ENCODE measurements around the gene TSR3.

TSR3 gene

DNA sequence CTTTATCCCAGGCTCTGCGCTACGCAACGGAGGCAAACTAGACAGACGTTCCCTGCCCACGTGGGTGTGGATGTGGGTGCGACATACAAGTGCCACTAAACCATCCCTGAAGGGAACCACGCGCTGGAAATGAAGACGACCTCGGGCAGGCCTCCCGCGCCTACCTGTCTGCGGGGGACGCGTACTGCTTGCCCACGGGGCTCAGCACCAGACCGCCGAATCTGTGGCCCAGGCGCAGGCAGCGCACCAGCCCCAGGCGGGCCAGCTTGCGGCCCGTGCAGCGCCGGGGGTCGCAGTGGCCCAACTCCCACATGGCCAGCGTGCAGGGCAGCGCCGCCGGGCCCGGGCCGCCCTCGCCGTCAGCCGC is 480 bp downstream of the TSR3 start:
- no peak for DNase-seq (ENCODE audit: low read depth, low spot score)

DNA sequence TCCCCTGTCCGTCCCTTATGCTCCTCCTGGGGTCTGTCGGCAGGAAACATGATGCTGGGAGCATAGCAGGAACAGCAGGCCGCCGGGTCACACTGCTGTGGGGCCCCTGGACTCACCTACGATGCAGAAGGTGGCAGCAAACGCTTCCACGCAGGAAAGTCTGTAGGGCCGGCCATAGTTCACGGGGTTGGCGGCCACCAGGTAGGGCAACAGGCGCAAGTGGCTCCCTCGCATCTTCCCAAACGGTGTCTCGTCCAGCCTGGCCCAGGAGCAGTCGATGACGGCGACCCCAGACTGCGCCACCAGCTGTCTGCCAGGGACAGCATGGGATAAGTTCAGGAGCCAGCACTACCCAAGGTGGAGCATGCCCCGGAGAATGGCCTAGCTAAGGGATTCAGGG is 987 bp downstream of the TSR3 start:
- no peak for DNase-seq (ENCODE audit: low read depth, low spot score)

DNA sequence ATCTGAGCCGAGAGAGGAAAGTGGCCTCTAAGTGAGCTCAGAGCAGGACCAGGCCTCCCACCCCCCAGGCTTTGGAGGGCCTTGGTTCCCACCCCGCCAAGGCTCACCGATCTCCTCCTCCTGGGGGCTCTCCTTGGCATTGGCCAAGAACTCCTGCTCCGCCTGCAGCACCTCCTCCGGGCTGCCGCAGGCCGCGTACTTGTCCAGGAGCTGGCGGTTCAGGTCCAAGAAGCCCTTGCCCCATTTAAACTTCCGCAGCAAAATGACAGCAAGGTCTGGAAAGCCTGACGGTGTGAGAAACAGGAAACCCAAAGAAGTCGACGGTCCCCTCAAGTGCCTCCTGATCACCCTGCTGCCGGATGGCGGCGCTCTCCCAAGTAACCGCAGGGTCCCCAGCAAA is 1.7 kb downstream of the TSR3 start:
- DNase-seq (ENCODE audit: low read depth, low spot score): no peak

DNA sequence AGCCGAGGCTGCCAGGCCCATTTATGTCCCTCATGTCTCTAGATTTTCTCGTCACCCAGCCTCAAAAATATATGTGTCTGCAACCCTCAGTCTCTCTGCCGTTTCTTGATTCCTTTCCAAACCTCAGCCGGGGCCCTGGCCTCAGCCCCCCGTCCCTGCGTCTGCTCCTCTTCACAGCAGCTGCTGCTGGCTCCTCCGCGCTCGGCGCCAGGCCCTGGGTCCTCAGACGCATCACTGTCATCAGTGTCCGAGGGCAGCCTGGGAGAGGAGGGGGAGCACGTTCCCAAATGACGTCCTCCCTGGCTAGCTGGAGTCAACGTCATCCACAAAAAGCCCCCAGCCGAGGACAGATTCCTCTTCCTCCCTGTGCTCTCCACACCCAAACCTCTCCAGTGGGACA is 2.3 kb downstream of the TSR3 start:
- DNase-seq (ENCODE audit: low read depth, low spot score): no peak

DNA sequence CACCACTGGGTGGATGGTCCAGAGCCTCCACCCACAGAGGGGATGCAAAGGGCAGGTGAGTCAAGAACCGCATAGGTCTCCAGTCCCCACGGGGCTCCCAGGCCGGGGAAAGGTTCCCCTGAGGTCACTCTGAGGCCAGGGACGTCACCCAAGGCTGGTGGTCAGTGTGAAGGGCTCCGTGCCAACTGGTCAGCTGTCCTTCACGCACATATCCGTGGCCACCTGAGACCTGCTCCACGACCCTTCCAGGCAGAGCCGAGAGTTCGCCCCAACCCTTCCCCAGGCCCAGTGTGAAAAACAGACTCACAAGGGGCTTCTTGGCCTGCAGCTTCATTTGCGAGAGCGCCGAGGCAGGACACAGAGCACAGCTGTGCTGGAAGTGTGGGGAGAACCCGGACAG is 2.8 kb downstream of the TSR3 start:
- no peak for DNase-seq (ENCODE audit: low read depth, low spot score)

DNA sequence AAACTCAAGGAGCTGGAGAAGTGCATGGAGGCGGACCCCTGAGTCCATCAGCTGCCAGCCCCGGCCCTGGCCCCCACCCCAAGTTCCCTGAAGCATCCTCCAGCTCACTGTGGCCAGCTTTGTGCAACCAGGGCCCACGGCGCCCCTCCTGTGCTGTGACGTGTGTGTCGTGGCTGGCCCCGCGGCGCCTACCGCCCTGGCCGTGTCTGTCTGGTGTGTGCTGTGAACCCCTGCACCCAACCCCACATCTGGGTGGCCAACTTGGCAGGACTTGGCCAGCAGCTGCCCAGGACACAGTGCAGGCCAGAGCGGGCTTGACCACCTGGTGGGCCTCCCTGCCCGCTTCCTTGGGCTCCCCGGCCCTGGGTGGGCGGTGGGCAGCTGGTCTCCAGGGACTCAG is 3.2 kb downstream of the TSR3 start:
- DNase-seq (ENCODE audit: low read depth, low spot score): no peak

DNA sequence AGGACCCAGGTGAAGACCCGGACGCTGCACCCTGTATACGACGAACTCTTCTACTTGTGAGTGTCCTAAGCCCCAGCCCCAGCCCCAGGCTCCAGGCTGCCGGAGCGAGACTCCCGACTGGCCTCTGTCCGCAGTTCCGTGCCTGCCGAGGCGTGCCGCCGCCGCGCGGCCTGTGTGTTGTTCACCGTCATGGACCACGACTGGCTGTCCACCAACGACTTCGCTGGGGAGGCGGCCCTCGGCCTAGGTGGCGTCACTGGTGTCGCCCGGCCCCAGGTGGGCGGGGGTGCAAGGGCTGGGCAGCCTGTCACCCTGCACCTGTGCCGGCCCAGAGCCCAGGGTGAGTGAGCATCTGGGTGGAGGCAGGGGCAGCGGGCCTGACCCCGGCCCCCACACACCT is 3.7 kb downstream of the TSR3 start:
- no peak for DNase-seq (ENCODE audit: low read depth, low spot score)

DNA sequence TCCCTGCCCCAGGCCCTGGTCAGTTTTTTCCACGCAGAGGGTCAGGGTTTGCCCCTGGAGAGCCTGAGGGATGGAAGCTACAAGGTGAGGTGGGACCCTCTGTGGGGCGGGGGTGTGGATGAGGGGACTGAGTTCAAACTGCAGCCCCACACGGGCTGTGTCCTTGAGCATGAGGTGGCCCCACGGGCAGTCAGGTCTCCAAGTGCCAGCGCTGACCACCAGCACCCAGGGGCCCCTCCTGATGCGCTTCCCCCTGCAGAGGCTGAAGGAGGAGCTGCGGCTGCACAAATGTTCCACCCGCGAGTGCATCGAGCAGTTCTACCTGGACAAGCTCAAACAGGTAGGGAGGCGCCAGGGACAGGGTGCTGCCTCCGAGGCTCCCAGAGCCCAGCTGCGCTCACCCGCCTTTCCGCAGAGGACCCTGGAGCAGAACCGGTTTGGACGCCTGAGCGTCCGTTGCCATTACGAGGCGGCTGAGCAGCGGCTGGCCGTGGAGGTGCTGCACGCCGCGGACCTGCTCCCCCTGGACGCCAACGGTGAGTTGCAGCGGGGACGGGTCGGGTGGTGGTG is 4.3 kb downstream of the TSR3 start:
- no peak for DNase-seq (ENCODE audit: low read depth, low spot score)

DNA sequence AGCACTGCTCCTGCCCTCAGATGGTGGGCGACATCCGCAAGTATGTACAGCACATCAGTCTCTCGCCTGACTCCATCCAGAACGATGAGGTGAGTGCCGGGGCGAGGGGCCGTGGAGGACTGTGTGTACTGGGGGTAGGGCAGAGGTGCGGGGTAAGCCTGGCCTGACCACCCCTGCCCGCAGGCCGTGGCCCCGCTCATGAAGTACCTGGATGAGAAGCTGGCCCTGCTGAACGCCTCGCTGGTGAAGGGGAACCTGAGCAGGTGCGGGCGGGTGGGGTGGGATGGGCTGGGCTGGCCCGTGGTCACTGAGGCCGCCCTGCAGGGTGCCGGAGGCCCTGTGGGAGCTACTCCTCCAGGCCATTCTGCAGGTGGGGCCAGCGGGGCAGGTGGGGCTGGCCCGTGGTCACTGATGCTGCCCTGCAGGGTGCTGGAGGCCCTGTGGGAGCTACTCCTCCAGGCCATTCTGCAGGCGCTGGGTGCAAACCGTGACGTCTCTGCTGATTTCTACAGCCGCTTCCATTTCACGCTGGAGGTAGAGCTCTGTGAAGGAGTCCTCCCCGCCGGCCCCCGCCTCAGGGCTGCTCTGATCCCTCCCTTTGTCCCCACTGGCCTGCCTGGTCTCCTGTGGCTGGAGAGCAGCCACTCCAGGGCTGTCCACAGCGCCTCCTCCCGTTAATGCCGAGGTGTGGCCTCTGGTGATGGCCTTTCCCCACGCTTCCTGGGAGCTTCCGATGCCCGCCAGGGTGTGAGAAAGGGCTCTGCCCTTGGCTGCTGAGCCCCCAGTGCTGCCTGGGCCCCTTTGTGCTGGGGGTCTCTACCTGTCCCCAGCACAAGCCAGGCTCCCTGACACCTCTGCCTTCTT is 5.0 kb downstream of the TSR3 start:
- no peak for DNase-seq (ENCODE audit: low read depth, low spot score)

DNA sequence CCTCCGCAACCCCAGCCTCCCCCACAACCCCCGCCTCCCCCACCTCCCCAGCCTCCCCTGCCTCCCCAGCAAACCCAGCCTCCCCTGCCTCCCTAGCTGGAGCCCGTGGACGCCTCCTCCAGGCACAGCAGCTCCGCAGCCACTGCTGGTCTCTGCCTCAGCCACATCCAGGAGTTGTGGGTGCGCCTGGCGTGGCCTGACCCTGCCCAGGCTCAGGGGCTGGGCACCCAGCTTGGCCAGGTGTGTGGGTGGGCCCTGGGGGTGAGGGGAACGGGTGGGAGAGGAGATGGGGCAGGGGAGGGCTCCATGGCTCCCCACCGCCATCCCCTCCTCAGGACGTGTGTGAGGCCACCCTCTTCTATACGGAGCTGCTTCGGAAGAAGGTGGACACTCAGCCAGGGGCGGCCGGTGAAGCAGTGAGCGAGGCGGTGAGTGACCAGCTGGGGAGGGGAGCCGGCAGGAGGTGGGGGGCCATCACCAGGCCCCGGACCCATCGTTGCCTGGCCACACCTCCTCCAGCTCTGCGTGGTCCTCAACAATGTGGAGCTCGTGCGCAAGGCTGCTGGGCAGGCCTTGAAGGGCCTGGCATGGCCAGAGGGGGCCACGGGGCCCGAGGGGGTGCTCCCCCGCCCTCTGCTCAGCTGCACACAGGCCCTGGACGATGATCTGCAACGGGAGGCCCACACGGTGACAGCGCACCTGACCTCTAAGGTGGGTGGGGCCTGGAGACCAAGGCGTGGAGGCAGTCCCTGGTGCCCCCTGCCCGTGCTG is 5.8 kb downstream of the TSR3 start:
- DNase-seq (ENCODE audit: low read depth, low spot score): no peak

DNA sequence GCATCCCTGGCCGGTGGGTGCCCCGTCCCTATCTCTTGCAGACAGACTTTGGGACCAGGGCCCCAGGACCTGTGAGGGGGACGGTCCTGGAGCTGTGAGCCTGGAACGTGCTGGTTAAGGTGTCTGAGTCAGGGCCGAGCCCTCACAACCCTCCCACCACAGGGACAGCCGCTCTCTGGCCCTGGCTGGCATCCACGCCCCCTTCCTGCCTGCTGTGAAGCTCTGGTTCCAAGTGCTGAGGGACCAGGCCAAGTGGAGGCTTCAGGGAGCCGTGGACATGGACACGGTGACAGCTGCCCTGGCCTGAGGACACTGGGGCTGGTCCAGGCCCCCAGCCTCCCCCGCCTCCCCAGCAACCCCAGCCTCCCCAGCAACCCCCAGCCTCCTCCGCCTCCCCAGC is 6.6 kb downstream of the TSR3 start:
- no peak for DNase-seq (ENCODE audit: low read depth, low spot score)

DNA sequence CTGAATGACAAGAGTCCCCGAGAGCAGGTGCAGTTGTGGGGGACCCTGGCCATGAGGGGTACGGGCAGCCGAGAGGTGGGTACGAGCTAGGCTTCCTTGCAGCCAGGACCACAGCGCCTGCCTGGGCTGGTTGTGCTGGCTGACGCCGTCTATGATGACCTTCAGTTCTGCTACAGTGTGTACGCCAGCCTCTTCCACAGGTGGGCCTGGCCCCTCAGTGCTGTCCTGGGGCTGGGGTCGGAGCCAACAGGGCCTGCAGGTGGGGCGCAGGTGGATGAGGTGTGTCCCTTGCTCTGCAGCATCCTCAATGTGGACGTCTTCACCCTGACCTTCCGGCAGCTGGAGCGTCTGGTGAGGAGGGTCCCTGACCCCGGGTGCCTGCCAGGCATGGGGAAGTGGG is 7.2 kb downstream of the TSR3 start:
- DNase-seq (ENCODE audit: low read depth, low spot score): no peak

DNA sequence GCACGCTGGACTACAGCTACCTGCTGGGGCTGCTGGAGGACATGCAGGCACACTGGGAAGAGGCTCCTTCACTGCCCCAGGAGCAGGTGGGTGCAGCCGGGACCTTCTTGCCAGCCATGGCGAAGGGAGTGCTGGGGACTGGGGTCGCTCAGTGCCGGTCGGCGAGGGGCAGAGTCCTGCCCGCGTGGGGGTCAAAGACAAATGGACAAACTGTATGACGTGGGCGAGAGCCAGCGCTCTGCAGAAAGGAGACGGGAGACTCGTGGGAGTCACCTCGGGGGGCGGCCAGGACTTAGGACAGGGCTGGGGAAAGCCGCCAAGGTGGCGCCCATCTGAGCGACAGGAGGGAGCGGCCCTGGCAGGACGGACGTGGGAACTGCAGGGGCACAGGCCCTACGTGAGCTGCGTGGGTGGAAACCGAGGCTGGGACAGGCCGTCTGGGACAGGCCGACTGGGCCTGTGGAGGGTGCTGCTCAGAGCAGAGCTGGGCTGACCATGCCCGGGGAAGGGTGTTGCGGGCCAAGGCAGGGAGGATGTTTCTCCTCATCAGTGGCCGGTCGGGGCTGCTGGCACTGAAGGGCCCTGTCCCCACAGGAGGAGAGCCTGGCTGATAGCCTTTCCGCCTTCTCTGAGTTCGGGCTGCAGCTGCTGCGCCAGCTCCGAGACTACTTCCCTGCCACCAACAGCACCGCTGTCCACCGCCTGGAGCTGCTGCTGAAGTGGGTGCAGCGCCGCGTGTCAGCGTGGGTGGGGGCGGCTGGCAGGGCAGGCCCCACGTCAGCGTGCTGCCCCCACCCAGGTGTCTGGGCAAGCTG is 8.0 kb downstream of the TSR3 start:
- DNase-seq (ENCODE audit: low read depth, low spot score): no peak

DNA sequence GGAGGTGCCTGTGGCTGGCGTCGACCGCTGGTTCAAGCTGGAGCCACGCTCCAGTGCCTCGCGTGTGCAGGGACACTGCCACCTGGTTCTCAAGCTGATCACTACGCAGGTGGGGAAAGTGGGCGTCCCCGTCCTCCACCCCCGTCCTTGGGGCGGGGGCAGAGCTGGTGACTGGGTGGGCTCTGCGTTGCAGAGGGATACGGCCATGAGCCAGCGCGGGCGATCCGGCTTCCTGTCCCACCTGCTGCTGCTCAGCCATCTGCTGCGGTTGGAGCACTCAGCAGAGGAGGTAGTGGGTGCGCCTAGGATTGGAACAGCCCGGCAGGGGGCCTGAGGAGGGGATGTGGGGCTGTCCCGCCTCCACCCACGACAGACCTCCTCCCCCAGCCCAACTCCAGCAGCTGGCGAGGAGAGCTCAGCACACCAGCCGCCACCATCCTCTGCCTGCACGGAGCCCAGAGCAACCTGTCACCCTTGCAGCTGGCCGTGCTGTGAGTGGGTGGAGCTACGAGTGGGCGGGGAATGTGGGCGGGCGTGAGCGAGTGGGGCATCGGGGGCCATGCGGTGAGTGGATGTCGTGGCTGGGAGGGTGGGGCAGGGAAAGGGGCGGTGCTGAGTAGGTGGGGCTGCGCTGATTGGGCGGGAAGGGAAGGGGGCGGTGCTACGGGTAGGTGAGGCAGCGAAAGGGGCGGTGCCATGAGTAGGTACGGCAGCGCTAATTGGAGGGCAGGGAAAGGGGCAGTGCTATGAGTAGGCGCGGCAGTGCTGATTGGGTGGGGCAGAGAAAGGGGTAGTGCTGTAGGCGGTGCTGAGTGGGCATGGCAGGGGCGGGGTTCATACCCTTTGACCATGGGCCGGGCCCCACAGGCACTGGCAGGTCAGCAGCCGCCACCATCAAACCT is 8.9 kb downstream of the TSR3 start:
- DNase-seq (ENCODE audit: low read depth, low spot score): no peak

DNA sequence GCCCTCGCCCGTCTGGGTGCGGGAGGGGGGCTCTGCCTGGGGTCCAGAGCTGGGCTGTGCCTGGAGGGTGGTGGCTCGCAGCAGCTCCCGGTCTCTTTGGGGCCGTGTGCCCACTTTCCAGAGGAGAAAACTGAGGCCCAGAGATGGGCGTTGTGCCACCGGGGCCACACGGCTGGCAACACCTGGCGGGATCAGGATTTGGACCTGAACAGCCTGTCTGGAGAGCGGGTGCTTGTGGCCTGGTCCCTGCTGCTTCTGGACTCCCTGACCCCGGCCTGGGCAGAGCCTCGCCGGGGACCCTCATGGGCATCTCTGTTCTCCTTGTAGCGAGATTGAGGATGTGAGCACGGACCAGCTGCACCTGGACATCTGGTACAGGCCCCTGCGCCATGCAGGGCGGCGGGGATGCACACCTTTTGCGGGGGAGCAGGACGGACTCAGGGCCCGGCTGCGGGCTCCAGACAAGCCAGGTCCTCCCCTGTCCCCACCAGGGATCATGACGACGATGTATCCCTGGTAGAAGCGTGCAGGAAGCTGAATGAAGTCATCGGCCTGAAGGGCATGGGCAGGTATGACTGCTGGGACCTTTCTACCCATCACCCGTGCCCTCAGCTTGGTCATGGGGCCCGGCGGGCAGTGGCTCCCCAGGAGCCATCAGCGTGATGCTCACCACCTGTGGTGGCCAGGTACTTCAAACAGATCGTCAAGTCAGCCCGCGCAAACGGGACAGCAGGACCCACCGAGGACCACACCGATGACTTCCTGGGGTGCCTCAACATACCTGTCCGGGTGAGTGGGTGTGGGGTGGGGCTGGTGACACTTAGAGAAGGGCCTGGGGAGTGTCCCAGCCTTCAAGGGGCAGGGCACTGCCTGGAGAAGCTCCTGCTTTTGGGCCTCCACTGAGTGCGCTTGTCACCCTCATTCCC is 9.9 kb downstream of the TSR3 start:
- no peak for DNase-seq (ENCODE audit: low read depth, low spot score)

DNA sequence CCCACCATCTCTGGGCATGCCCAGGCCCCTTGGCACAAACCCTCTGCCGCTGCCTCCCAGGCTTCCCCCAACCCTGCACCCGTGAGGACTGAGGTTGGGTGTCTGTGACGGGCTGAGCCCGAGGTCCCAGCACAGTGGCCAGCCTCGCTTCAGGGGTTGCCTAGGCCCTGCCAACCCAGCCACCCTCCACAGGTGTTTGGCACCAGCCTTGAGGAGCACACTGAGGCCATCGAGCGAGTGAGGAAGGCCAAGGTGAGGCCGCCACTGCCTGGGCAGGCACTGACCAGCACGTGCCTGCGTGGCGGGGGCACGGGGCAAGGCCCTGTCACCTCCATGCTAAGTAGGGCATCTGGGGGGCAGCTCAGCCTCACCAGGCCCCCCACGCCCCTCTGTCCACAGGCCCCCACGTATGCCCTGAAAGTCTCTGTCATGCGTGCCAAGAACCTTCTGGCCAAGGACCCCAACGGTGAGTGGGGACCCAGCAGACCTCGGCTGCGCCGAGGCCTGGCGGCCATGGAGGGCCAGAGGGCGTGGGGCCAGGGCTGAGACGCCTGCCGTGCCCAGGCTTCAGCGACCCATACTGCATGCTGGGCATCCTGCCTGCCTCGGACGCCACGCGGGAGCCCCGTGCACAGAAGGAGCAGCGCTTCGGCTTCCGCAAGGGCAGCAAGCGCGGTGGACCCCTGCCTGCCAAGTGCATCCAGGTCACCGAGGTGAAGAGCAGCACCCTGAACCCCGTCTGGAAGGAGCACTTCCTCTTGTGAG is 10.8 kb downstream of the TSR3 start:
- DNase-seq (ENCODE audit: low read depth, low spot score): no peak

DNA sequence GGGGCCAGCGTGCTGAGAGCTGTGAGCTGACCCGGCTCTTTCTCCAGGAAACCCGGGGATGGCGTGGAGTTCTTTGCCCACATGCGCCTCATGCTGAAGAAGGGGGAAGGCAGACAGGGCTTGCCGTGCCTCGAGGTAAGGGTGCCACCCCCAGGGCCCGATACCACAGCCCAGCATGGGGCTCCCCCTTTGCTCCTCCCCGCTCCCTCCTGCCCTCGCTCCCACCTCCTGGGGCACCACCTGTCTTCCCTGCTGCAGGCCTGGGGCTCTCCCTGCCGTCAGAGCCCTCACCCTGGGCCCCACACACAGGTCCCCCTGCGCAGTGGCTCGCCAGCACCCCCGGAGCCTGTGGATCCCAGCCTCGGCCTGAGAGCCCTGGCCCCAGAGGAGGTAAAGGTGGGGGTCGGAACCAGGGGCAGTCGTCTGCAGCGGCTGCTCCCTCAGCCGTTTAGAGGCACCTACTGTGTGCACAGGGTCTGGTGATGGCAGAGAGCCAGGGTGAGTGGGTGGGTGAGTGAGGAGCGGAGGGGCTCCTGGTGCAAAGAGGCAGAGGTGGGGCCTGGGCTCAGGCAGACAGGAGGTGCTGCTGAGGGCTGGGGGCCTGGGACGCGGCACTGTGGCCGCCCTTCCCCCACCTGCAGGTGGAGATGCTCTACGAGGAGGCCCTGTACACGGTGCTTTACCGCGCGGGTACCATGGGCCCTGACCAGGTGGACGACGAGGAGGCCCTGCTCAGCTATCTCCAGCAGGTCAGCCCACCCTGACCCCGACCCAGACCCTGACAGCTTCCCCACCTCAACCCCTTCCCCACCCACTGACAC is 12.6 kb downstream of the TSR3 start:
- no peak for DNase-seq (ENCODE audit: low read depth, low spot score)

DNA sequence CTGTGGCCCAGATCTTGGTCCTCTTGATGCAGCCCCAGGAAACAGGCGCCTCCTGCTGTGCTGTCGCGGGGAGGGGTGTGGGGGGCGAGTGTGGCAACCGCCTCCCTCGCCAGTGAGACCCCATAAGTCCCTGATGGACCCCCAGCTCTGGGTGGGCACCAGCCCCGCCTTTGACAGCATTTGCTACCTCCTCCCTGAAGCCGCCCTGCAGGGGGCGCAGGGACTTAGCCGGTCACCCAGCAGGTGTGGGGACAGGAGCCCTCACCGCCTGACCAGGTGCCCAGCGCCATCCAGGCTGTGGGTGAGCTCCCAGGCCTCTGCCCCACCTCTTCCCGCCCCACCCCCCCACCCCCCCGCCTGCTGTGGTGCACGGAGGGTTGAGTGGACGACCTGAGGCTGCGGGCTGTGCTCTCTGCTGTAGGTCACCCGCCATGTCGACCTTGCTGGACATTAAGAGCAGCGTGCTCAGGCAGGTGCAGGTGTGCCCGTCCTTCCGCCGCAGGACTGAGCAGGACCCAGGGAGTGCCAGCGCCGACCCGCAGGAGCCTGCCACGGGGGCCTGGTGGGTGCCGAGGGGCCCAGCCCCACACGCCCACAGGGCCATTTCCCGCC is 13.5 kb downstream of the TSR3 start:
- DNase-seq (ENCODE audit: low read depth, low spot score): no peak
